Naive thymus-derived CD4-positive, alpha-beta T cell (primary cell): ENCODE results near the gene RAB23. TPM values are rescaled to one million over a fixed set of nuclear protein-coding genes. Genes with fewer than 3 reads are reported as not detected.

Experiments used
- ATAC-seq: fragments of 150-1000 bp; cut with Tn5 transposase; 2 replicates; pipeline ENCODE4 v1.10.0; 2021; ENCODE audit warnings: mild to moderate bottlenecking, moderate library complexity
- CTCF ChIA-PET: fragments of 350-600 bp; sonication (Branson Sonifier 250); formaldehyde crosslinking; loops from one replicate; lab custom pipeline; 2021; ENCODE audit warnings: antibody characterized with exemption; lab: Charles Lee
- POLR2A ChIA-PET: fragments of 350-600 bp; sonication (Branson Sonifier 250); formaldehyde crosslinking; loops from one replicate; lab custom pipeline; 2021; ENCODE audit warnings: antibody characterized with exemption, inconsistent platforms; lab: Charles Lee
- DNase-seq, 9 donors: peaks; one replicate each; pipeline versions ENCODE4 v3.0.0 to v3.0.0-alpha.2; 2020 to 2022; ENCODE audit warnings: mixed read lengths in 1 of 9
- H3K27ac ChIP-seq: one replicate; pipeline ENCODE4 v1.7.0; 2013; ENCODE audit warnings: mild to moderate bottlenecking, low read depth, low read length, moderate library complexity
- H3K27me3 ChIP-seq, 2 donors: one replicate each; pipeline ENCODE4 v1.7.0; 2013; ENCODE audit warnings: low read length in 2 of 2, mild to moderate bottlenecking in 2 of 2, moderate library complexity in 2 of 2; ENCODE audit not compliant: control insufficient read depth in 2 of 2, insufficient read depth in 2 of 2
- H3K36me3 ChIP-seq, 3 experiments: 1 replicate in 2 of 3; 2 replicates in 1 of 3; pipeline ENCODE4 v1.7.0; 2013; ENCODE audit warnings: low read length in 3 of 3, mild to moderate bottlenecking in 3 of 3, moderate library complexity in 1 of 3; ENCODE audit not compliant: insufficient read depth in 3 of 3, control insufficient read depth in 2 of 3
- H3K4me1 ChIP-seq, 2 donors: one replicate each; pipeline ENCODE4 v1.7.0; 2013; ENCODE audit warnings: low read length in 2 of 2, mild to moderate bottlenecking in 2 of 2, moderate library complexity in 1 of 2; ENCODE audit not compliant: control insufficient read depth in 2 of 2, insufficient read depth in 2 of 2
- H3K4me3 ChIP-seq: 2 replicates; pipeline ENCODE4 v1.7.0; 2013; ENCODE audit warnings: mild to moderate bottlenecking, low read length
- H3K9me3 ChIP-seq, 3 experiments: 1 replicate in 2 of 3; 2 replicates in 1 of 3; pipeline ENCODE4 v1.7.0; 2013; ENCODE audit warnings: low read length in 3 of 3; ENCODE audit not compliant: control insufficient read depth in 2 of 3
- H3K27ac Mint-ChIP-seq, 9 donors: one replicate each; pipeline ENCODE4 v1.8.0; 2020 to 2022; ENCODE audit warnings: mixed read lengths in 9 of 9, mild to moderate bottlenecking in 8 of 9, moderate library complexity in 5 of 9, inconsistent platforms in 2 of 9
- H3K27me3 Mint-ChIP-seq, 5 donors: one replicate each; pipeline ENCODE4 v1.8.0; 2021 to 2022; ENCODE audit warnings: mixed read lengths in 5 of 5, mild to moderate bottlenecking in 1 of 5
- H3K36me3 Mint-ChIP-seq, 5 donors: one replicate each; pipeline ENCODE4 v1.8.0; 2020 to 2022; ENCODE audit warnings: mixed read lengths in 5 of 5, mild to moderate bottlenecking in 3 of 5, inconsistent platforms in 1 of 5
- H3K4me1 Mint-ChIP-seq, 7 donors: one replicate each; pipeline ENCODE4 v1.8.0; 2020 to 2022; ENCODE audit warnings: mixed read lengths in 7 of 7, mild to moderate bottlenecking in 3 of 7, inconsistent platforms in 1 of 7
- H3K4me3 Mint-ChIP-seq, 10 donors: one replicate each; pipeline ENCODE4 v1.8.0; 2020 to 2022; ENCODE audit warnings: mild to moderate bottlenecking in 10 of 10, mixed read lengths in 10 of 10, moderate library complexity in 6 of 10, inconsistent platforms in 2 of 10
- H3K9me3 Mint-ChIP-seq, 11 donors: one replicate each; pipeline ENCODE4 v1.8.0; 2020 to 2022; ENCODE audit warnings: mixed read lengths in 11 of 11, mild to moderate bottlenecking in 4 of 11, inconsistent platforms in 1 of 11, moderate library complexity in 1 of 11
- intact Hi-C, 2 donors: fragments of 100-400 bp; cut with micrococcal nuclease; formaldehyde crosslinking; loops; one replicate each; pipeline ENCODE4 v1.15.1; 2023
- polyA plus RNA-seq, 2 donors: library from polyadenylated mRNA; unstranded; fragments of 300-500 nt; fragmentation: Illumina TruSeq; gene quantifications; one replicate each; pipeline ENCODE4 v1.2.3, GENCODE V29; 2021
- total RNA-seq, 6 experiments: library from RNA in 5 of 6; stranded (reverse) in 5 of 6; gene quantifications; 1 replicate in 5 of 6; 2 replicates in 1 of 6; pipeline ENCODE4 v1.2.3 and lab custom pipeline; 2021 to 2026

The RAB23 gene
- 1 to 10 TPM in 3 of 5 experiments, under 1 TPM in 2; 0.50 to 3.2 (median 2.0) TPM for total RNA-seq
- polyA plus RNA-seq, result 1 to 10 TPM in 1 of 2 donors, under 1 TPM in 1; 0.70 to 2.4 TPM
- total RNA-seq (lab: John Stamatoyannopoulos, UW), result 1.7 reads per million, percentile 7 among the genes with 10 or more reads in this experiment

- peaks cover 0 to 3% (median 0%) of the 10 kb centered on the region in 3 experiments for H3K36me3 ChIP-seq
- H3K27me3 ChIP-seq, result no peaks in the 10 kb centered on the region
- peaks cover 6 to 43% (median 13%) of the 10 kb centered on the region in 5 donors for H3K27me3 Mint-ChIP-seq
- CTCF ChIA-PET, result interaction anchor here (0.8 to 1.1 kb wide), 3 partner anchors 30 to 370 kb away, joined by 3 to 4 read pairs (median 3); no protein-coding TSS in a partner anchor
- H3K4me1 Mint-ChIP-seq, result peaks cover 0 to 24% (median 10%) of the 10 kb centered on the region in 7 donors
- H3K27ac Mint-ChIP-seq, result peak within 1 kb of the TSS; percentile 85 to 95 (median 91)
- intact Hi-C loops, result loop anchor here (1.0 to 5.0 kb wide), 8 partner anchors 19 to 380 kb away; partner anchors contain the start of genes BAG2 (in 2 of the 2), PRIM2 (in 2 of the 2), ZNF451 (in 2 of the 2) and KIAA1586 (in 1 of the 2)
- no peaks in the 10 kb centered on the region for H3K9me3 ChIP-seq
- H3K27ac ChIP-seq, result peak within 1 kb of the TSS; percentile 68
- peak within 1 kb of the TSS; percentile 89 to 100 (median 98) for H3K4me3 Mint-ChIP-seq
- peak; percentile 92 for ATAC-seq
- DNase-seq, result peak; percentile 70 to 94 (median 87)
- H3K4me1 ChIP-seq, result no peaks in the 10 kb centered on the region
- peak within 1 kb of the TSS; percentile 86 for H3K4me3 ChIP-seq
- POLR2A ChIA-PET, result interaction anchor here (0.7 to 1.7 kb wide), 3 partner anchors 12 to 50 kb away, joined by 3 to 10 read pairs (median 3); partner anchors contain the start of gene BAG2
- H3K9me3 Mint-ChIP-seq, result no peaks in the 10 kb centered on the region
- H3K36me3 Mint-ChIP-seq, result peaks cover 0 to 8% (median 0%) of the 10 kb centered on the region in 5 donors
Measured at GRCh38 chr6:57221936-57222742, at the start of gene RAB23. Gene RAB23 (minus strand): TSS chr6:57222307. CDS start chr6:57210380, 11,927 bp downstream.

DNA sequence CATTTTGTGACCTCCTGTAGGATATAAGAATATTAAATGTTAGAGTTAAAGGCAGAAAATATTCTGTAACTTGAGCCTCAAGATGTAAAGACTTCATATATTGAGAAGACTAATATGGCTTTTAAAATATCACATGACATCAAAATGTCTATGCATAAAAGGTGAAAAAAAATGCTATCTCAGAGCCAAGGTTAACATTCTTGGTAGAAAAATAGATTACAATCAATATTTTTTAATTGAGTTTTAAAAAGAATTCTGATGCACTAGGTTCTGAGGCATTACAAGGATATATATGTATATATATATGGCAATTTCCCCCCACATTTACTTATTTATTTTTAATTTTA lies 46.2 kb upstream of the RAB23 start:
- ATAC-seq (no peak), DNase-seq (no peak)
- intact Hi-C loops, result loop anchor here (1.0 to 10.0 kb wide), 3 partner anchors 48 to 63 kb away; no protein-coding TSS in a partner anchor
- Histone ChIP-seq H3K9me3 (no peaks in the 10 kb centered on the region), H3K27ac (no peak overlapping the region), H3K36me3 (no peaks in the 10 kb centered on the region), H3K4me1 (no peaks in the 10 kb centered on the region), H3K27me3 (no peaks in the 10 kb centered on the region), H3K4me3 (no peak overlapping the region)
- Mint-ChIP-seq H3K36me3 (no peaks in the 10 kb centered on the region), H3K9me3 (no peaks in the 10 kb centered on the region), H3K4me3 (no peak overlapping the region), H3K27ac (no peak overlapping the region), H3K4me1 (no peaks in the 10 kb centered on the region), H3K27me3 (peaks cover 2 to 13% (median 6%) of the 10 kb centered on the region in 5 donors)
- ChIA-PET CTCF (no interaction called here), POLR2A (no interaction called here)

DNA sequence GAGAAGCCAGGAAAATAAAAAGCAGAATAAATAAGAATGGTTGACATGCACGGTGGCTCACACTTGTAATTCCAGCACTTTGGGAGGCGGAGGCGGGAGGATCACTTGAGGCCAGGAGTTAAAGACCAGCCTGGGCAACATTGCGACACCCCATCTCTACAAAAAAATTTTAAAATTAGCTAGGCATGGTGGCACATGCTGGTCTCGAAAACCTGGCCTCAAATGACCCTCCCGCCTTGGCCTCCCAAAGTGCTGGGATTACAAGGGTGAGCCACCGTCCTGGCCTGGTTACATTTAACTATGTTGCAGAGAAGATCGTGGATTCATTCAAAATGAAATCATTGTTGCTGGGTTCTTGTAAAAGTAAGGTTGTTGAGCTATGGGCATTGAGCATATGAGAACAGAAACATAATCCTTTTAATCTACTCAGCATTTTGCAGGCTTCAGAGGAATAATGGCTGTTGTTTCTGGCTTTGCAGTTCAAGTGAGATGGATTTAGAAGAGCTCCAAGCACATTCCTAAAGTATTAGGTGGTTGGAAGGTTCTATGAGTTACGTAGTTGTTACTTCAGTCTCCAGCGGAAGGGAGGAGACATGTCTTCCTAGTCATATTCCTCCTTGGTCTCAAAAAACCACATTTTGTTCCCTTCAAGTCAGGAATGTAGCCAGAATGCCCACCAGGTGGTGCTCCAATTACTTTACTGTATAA lies 45.6 kb upstream of the RAB23 start:
- H3K27me3 ChIP-seq, result no peaks in the 10 kb centered on the region
- ATAC-seq (peak; percentile 54), DNase-seq (peak in 7 of 9 donors; percentile 2 to 38 (median 29))
- Mint-ChIP-seq H3K27ac (no peak overlapping the region), H3K4me1 (no peaks in the 10 kb centered on the region), H3K27me3 (peaks cover 0 to 15% (median 6%) of the 10 kb centered on the region in 5 donors), H3K4me3 (no peak overlapping the region), H3K9me3 (no peaks in the 10 kb centered on the region), H3K36me3 (no peaks in the 10 kb centered on the region)
- H3K4me3 ChIP-seq, result no peak overlapping the region
- H3K36me3 ChIP-seq, result no peaks in the 10 kb centered on the region
- ChIA-PET POLR2A (no interaction called here), CTCF (interaction anchor here (1.5 kb wide), 1 partner anchor 49 kb away, joined by 10 read pairs; the partner anchor contains the start of gene PRIM2)
- intact Hi-C loops, result loop anchor here (1.0 to 10.0 kb wide), 3 partner anchors 49 to 63 kb away; no protein-coding TSS in a partner anchor
- no peaks in the 10 kb centered on the region for H3K9me3 ChIP-seq
- H3K4me1 ChIP-seq, result no peaks in the 10 kb centered on the region
- no peak overlapping the region for H3K27ac ChIP-seq

DNA sequence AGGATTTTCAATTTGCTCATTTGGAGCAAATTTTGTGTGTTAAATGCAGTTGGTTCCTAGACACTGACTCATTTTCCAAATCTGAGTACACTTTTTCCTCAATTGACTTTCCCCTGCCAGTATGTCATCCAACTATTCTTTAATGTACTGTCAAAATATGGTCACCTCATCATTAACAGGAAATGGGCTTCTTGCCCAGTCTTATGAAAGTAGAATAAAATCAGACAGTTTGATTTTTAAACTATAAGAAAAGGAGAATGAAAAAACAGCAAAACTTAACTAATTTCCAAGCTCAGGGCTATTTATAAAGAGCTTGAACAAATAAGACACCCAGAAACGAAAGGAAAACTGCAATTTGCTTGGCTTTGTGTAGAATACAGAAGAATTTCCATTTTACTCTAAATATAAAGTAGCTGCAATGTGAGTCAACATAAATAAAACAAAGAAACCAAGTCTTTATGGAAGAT lies 43.7 kb upstream of the RAB23 start:
- ChIA-PET CTCF (no interaction called here), POLR2A (no interaction called here)
- no peaks in the 10 kb centered on the region for H3K4me1 ChIP-seq
- H3K27me3 ChIP-seq, result no peaks in the 10 kb centered on the region
- DNase-seq, result no peak
- H3K4me1 Mint-ChIP-seq, result no peaks in the 10 kb centered on the region
- H3K27me3 Mint-ChIP-seq, result peaks cover 0 to 13% (median 0%) of the 10 kb centered on the region in 5 donors
- H3K9me3 Mint-ChIP-seq, result no peaks in the 10 kb centered on the region
- no peaks in the 10 kb centered on the region for H3K36me3 Mint-ChIP-seq
- ATAC-seq, result no peak
- no peak overlapping the region for H3K27ac ChIP-seq
- intact Hi-C loops, result loop anchor here in 1 of 2 donors (10.0 kb wide), 1 partner anchor 61 kb away; no protein-coding TSS in a partner anchor
- no peak overlapping the region for H3K27ac Mint-ChIP-seq
- no peak overlapping the region for H3K4me3 Mint-ChIP-seq
- H3K4me3 ChIP-seq, result no peak overlapping the region
- H3K9me3 ChIP-seq, result no peaks in the 10 kb centered on the region
- no peaks in the 10 kb centered on the region for H3K36me3 ChIP-seq

DNA sequence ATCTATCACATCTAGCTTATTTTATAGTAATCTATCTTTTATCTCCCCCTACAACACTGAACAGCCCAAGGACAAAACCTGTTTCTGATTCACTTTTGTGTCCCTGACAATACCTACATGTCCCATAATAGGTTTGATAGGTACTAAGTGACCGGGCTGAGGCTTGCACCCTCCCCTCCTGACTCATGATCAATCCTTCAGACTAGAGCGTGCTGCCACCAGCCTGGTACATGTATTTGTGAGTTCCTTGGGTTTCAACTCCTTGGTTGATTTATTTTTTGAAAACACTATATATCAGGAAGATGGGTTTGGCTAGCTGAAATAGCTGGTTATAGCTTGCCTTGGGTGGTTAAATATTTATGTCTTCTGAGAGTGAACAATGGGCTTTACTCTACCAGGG lies 41.6 kb upstream of the RAB23 start:
- POLR2A ChIA-PET, result no interaction called here
- no peaks in the 10 kb centered on the region for H3K9me3 Mint-ChIP-seq
- Histone ChIP-seq H3K27me3 (no peaks in the 10 kb centered on the region), H3K4me3 (no peak overlapping the region), H3K36me3 (no peaks in the 10 kb centered on the region), H3K27ac (no peak overlapping the region), H3K4me1 (no peaks in the 10 kb centered on the region), H3K9me3 (no peaks in the 10 kb centered on the region)
- CTCF ChIA-PET, result interaction anchor here (0.7 to 1.0 kb wide), 2 partner anchors 53 to 62 kb away, joined by 3 to 4 read pairs; no protein-coding TSS in a partner anchor
- no peaks in the 10 kb centered on the region for H3K36me3 Mint-ChIP-seq
- DNase-seq (no peak), ATAC-seq (no peak)
- no peak overlapping the region for H3K27ac Mint-ChIP-seq
- intact Hi-C loops, result loop anchor here in 1 of 2 donors (10.0 kb wide), 1 partner anchor 59 kb away; no protein-coding TSS in a partner anchor
- H3K4me3 Mint-ChIP-seq, result no peak overlapping the region
- peaks cover 0 to 13% (median 0%) of the 10 kb centered on the region in 5 donors for H3K27me3 Mint-ChIP-seq
- H3K4me1 Mint-ChIP-seq, result no peaks in the 10 kb centered on the region
